Neuronal stem cell (in vitro differentiated cells): ENCODE measurements around the gene OIT3.

Experiments used
- DNase-seq: peaks from one replicate; pipeline ENCODE4 v3.0.0-alpha.2; 2013; ENCODE audit warnings: low spot score
- H2AFZ ChIP-seq: one replicate; pipeline ENCODE4 v1.6.1; 2013; ENCODE audit warnings: mild to moderate bottlenecking, low read length, inconsistent platforms
- H2AK5ac ChIP-seq: 2 replicates; pipeline ENCODE4 v1.6.1; 2013; ENCODE audit warnings: low read depth, mild to moderate bottlenecking, inconsistent platforms, low read length, moderate library complexity, mixed read lengths
- H2BK120ac ChIP-seq: 2 replicates; pipeline ENCODE4 v1.6.1; 2013; ENCODE audit warnings: low read depth, mild to moderate bottlenecking, inconsistent platforms, low read length, moderate library complexity, mixed read lengths
- H2BK12ac ChIP-seq: one replicate; pipeline ENCODE4 v1.6.1; 2013; ENCODE audit warnings: low read length, inconsistent platforms
- H2BK15ac ChIP-seq: 2 replicates; pipeline ENCODE4 v1.6.1; 2013; ENCODE audit warnings: mild to moderate bottlenecking, low read length, inconsistent platforms, mixed read lengths
- H2BK5ac ChIP-seq: one replicate; pipeline ENCODE4 v1.6.1; 2013; ENCODE audit warnings: inconsistent platforms, mild to moderate bottlenecking, low read length, moderate library complexity
- H3K14ac ChIP-seq: one replicate; pipeline ENCODE4 v1.6.1; 2013; ENCODE audit warnings: low read length, inconsistent platforms
- H3K18ac ChIP-seq: 2 replicates; pipeline ENCODE4 v1.6.1; 2013; ENCODE audit warnings: low read length, inconsistent platforms
- H3K23ac ChIP-seq: 2 replicates; pipeline ENCODE4 v1.6.1; 2013; ENCODE audit warnings: low read depth, mild to moderate bottlenecking, mixed read lengths, low read length, inconsistent platforms; ENCODE audit not compliant: poor library complexity
- H3K27ac ChIP-seq: replicated peaks from 3 replicates; pipeline ENCODE4 v1.5.1; 2013; ENCODE audit warnings: low read length, inconsistent platforms
- H3K27me3 ChIP-seq, 3 experiments: 2 replicates each; pipeline ENCODE4 v1.6.1; 2013; ENCODE audit warnings: low read length in 3 of 3, mild to moderate bottlenecking in 2 of 3, inconsistent platforms in 1 of 3, low read depth in 1 of 3, mixed read lengths in 1 of 3, moderate library complexity in 1 of 3; ENCODE audit not compliant: control insufficient read depth in 3 of 3, insufficient read depth in 3 of 3
- H3K36me3 ChIP-seq, 2 donors: replicated peaks in 1 of 2; 2 replicates each; pipeline ENCODE4 v1.6.1; 2013; ENCODE audit warnings: low read length in 2 of 2; ENCODE audit not compliant: control insufficient read depth in 2 of 2, insufficient read depth in 2 of 2
- H3K4ac ChIP-seq: 2 replicates; pipeline ENCODE4 v1.6.1; 2013; ENCODE audit warnings: inconsistent platforms, mild to moderate bottlenecking, low read length, moderate library complexity
- H3K4me1 ChIP-seq, 2 donors: 1 replicate in 1 of 2; 2 replicates in 1 of 2; pipeline ENCODE4 v1.6.1; 2013; ENCODE audit warnings: low read length in 2 of 2, low read depth in 1 of 2; ENCODE audit not compliant: control insufficient read depth in 2 of 2, insufficient read depth in 1 of 2
- H3K4me2 ChIP-seq: one replicate; pipeline ENCODE4 v1.6.1; 2013; ENCODE audit warnings: mild to moderate bottlenecking, low read length, inconsistent platforms; ENCODE audit not compliant: insufficient read depth, poor library complexity, severe bottlenecking
- H3K4me3 ChIP-seq, 2 donors: 2 replicates each; pipeline ENCODE4 v1.5.1; 2013; ENCODE audit warnings: low read length in 2 of 2, mild to moderate bottlenecking in 2 of 2, inconsistent platforms in 1 of 2, moderate library complexity in 1 of 2
- H3K79me1 ChIP-seq: one replicate; pipeline ENCODE4 v1.6.1; 2013; ENCODE audit warnings: low read depth, mild to moderate bottlenecking, inconsistent platforms, low read length, moderate library complexity
- H3K9ac ChIP-seq: one replicate; pipeline ENCODE4 v1.6.1; 2013; ENCODE audit warnings: mild to moderate bottlenecking, low read depth, low read length, inconsistent platforms; ENCODE audit not compliant: poor library complexity
- H3K9me3 ChIP-seq, 2 donors: replicated peaks in 1 of 2; 2 replicates each; pipeline versions ENCODE3 to v1.6.1; 2013; ENCODE audit warnings: low read length in 2 of 2, mild to moderate bottlenecking in 2 of 2, inconsistent platforms in 1 of 2, low read depth in 1 of 2, mixed read lengths in 1 of 2, moderate library complexity in 1 of 2; ENCODE audit not compliant: control insufficient read depth in 2 of 2, insufficient read depth in 1 of 2
- H4K8ac ChIP-seq: one replicate; pipeline ENCODE4 v1.6.1; 2013; ENCODE audit warnings: low read depth, mild to moderate bottlenecking, inconsistent platforms, low read length, moderate library complexity
- H4K91ac ChIP-seq: one replicate; pipeline ENCODE4 v1.6.1; 2013; ENCODE audit warnings: low read length, low read depth, mild to moderate bottlenecking, inconsistent platforms; ENCODE audit not compliant: poor library complexity
- WGBS, 2 donors: extraction: QIAGEN DNeasy Blood & Tissue Kit; methylation state at CpG; one replicate each; pipeline ENCODE4 v1.1.7; 2013; ENCODE audit warnings: missing lambda C conversion rate in 2 of 2, mixed read lengths in 1 of 2; ENCODE audit not compliant: insufficient read length in 2 of 2, insufficient replicate concordance in 1 of 2; ENCODE audit errors: extremely low coverage in 2 of 2; 5-methylcytosine and 5-hydroxymethylcytosine counted together

OIT3 gene

GRCh38 chr10:72858067-72858466 is 35.5 kb upstream of the OIT3 start:
- H3K4ac ChIP-seq: no peak overlapping the region
- peaks cover 3 to 9% of the 10 kb centered on the region in 2 donors for H3K36me3 ChIP-seq
- no peak overlapping the region for H3K18ac ChIP-seq
- no peaks in the 10 kb centered on the region for H3K4me1 ChIP-seq
- no peak overlapping the region for H3K4me2 ChIP-seq
- no peak overlapping the region for H2BK12ac ChIP-seq
- no peak overlapping the region for H2AK5ac ChIP-seq
- no peak overlapping the region for H3K23ac ChIP-seq
- H3K27ac ChIP-seq: no peak overlapping the region
- no peak overlapping the region for H3K4me3 ChIP-seq
- H3K14ac ChIP-seq: no peak overlapping the region
- no peaks in the 10 kb centered on the region for H3K27me3 ChIP-seq
- H2AFZ ChIP-seq: no peak overlapping the region
- H4K91ac ChIP-seq: no peak overlapping the region
- no CpG with 5 or more reads among the region's 6 CpGs for WGBS, 2 donors
- no peaks in the 10 kb centered on the region for H3K79me1 ChIP-seq
- H3K9me3 ChIP-seq: no peaks in the 10 kb centered on the region
- no peak overlapping the region for H4K8ac ChIP-seq
- H2BK5ac ChIP-seq: no peak overlapping the region
- no peak for DNase-seq
- H2BK120ac ChIP-seq: no peak overlapping the region
- no peak overlapping the region for H2BK15ac ChIP-seq
- H3K9ac ChIP-seq: no peak overlapping the region

DNA sequence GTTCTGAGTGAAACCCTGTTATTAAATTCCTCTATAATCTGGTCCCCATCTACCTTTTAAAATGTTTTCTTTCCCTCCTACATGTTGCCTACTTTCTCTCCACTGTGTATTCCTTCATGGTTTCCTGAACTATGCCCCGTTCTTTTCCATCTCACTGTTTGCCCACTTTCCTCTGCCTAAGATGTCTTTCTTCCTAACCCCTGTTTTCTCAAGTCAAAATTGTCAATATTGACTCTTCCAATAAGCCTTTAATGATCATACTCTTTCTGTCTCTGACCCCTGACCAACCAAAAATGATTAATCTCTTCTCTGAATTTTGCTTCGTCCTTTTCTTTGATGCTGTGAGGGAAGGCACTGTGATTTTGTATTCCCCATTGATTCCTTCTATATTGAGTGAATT is 30.6 kb upstream of the OIT3 start:
- Histone ChIP-seq H4K8ac (no peak overlapping the region), H2AFZ (no peak overlapping the region), H4K91ac (no peak overlapping the region), H3K9me3 (no peaks in the 10 kb centered on the region), H3K79me1 (no peaks in the 10 kb centered on the region), H3K4me3 (no peak overlapping the region), H3K23ac (no peak overlapping the region), H3K4ac (no peak overlapping the region), H3K27ac (no peak overlapping the region), H3K4me2 (no peak overlapping the region), H2BK120ac (no peak overlapping the region), H2BK12ac (no peak overlapping the region), H3K18ac (no peak overlapping the region), H3K9ac (no peak overlapping the region), H3K27me3 (no peaks in the 10 kb centered on the region), H2BK15ac (no peak overlapping the region), H3K14ac (no peak overlapping the region), H2AK5ac (no peak overlapping the region), H3K36me3 (peaks cover 3 to 9% of the 10 kb centered on the region in 2 donors), H3K4me1 (no peaks in the 10 kb centered on the region), H2BK5ac (no peak overlapping the region)
- DNase-seq: no peak
- WGBS, 2 donors: no CpG with 5 or more reads among the region's 2 CpGs

- H4K8ac ChIP-seq: no peak overlapping the region
- H2BK5ac ChIP-seq: no peak overlapping the region
- H2AK5ac ChIP-seq: no peak overlapping the region
- H3K23ac ChIP-seq: no peak overlapping the region
- H3K36me3 ChIP-seq: peaks cover 0 to 12% of the 10 kb centered on the region in 2 donors
- no peaks in the 10 kb centered on the region for H3K27me3 ChIP-seq
- no peak overlapping the region for H3K4me3 ChIP-seq
- H4K91ac ChIP-seq: no peak overlapping the region
- H3K9ac ChIP-seq: no peak overlapping the region
- H3K9me3 ChIP-seq: peaks cover 0 to 8% of the 10 kb centered on the region in 2 donors
- no peak overlapping the region for H3K27ac ChIP-seq
- H3K14ac ChIP-seq: no peak overlapping the region
- no peak overlapping the region for H3K4me2 ChIP-seq
- no peak overlapping the region for H2BK15ac ChIP-seq
- no CpG with 5 or more reads among the region's 3 CpGs for WGBS, 2 donors
- H2AFZ ChIP-seq: no peak overlapping the region
- H3K4ac ChIP-seq: no peak overlapping the region
- no peak overlapping the region for H2BK120ac ChIP-seq
- no peak for DNase-seq
- no peak overlapping the region for H2BK12ac ChIP-seq
- H3K4me1 ChIP-seq: no peaks in the 10 kb centered on the region
- H3K79me1 ChIP-seq: no peaks in the 10 kb centered on the region
- no peak overlapping the region for H3K18ac ChIP-seq
Measured at GRCh38 chr10:72875250-72876055, 18.1 kb upstream of the OIT3 start.

GRCh38 chr10:72879245-72879644 is 14.3 kb upstream of the OIT3 start:
- Histone ChIP-seq H3K4me2 (no peak overlapping the region), H3K18ac (no peak overlapping the region), H2BK15ac (no peak overlapping the region), H3K27ac (no peak overlapping the region), H2AFZ (no peak overlapping the region), H3K23ac (no peak overlapping the region), H3K4me1 (no peaks in the 10 kb centered on the region), H2BK5ac (no peak overlapping the region), H4K91ac (no peak overlapping the region), H3K9me3 (peaks cover 0 to 8% of the 10 kb centered on the region in 2 donors), H3K27me3 (no peaks in the 10 kb centered on the region), H3K36me3 (peaks cover 0 to 2% of the 10 kb centered on the region in 2 donors), H3K79me1 (no peaks in the 10 kb centered on the region), H4K8ac (no peak overlapping the region), H3K4me3 (no peak overlapping the region), H2AK5ac (no peak overlapping the region), H2BK120ac (no peak overlapping the region), H3K4ac (no peak overlapping the region), H2BK12ac (no peak overlapping the region), H3K14ac (no peak overlapping the region), H3K9ac (no peak overlapping the region)
- WGBS, 2 donors: no CpG with 5 or more reads among the region's 2 CpGs
- DNase-seq: no peak
